ENCODE results near the gene PGBD5. TPM values are rescaled to one million over a fixed set of nuclear protein-coding genes. Genes with fewer than 3 reads are reported as not detected.

Gene PGBD5
- total and polyA plus RNA-seq, 2 of the 13 experiments (the other 11 are each of a cell fraction or from before 2014, with no cell fraction given): 0.04 to 0.13 TPM

GRCh38 chr1:230333590-230334446 is 92.3 kb downstream of the PGBD5 start:
- Histone ChIP-seq H3K27ac (ENCODE audit: extremely low read length, insufficient read depth, low read length) (no peak overlapping the region), H3K9me3 (ENCODE audit: low read length) (no peaks in the 10 kb centered on the region), H2AFZ (ENCODE audit: low read length) (no peak overlapping the region), H3K79me2 (ENCODE audit: insufficient read depth, low read length) (no peaks in the 10 kb centered on the region), H4K20me1 (ENCODE audit: insufficient read depth, low read length) (no peaks in the 10 kb centered on the region), H3K4me3 (replicated peaks in 1 of 3; ENCODE audit: insufficient read depth in 1 of 3, low read depth in 2 of 3, low read length in 3 of 3) (no peak overlapping the region), H3K9ac (ENCODE audit: insufficient read depth, low read depth, low read length) (no peak overlapping the region), H3K36me3 (replicated peaks in 1 of 2; ENCODE audit: control insufficient read depth in 1 of 2, insufficient read depth in 2 of 2, low read length in 2 of 2) (no peaks in the 10 kb centered on the region), H3K27me3 (ENCODE audit: control insufficient read depth in 1 of 2, insufficient read depth in 2 of 2, low read length in 2 of 2) (0 out of 5 replicates have a peak, but pooled peaks cover 0 to 7% of the 10 kb centered on the region in 2 experiments), H3K4me2 (ENCODE audit: low read depth, low read length) (no peak overlapping the region), H3K4me1 (ENCODE audit: insufficient read depth, low read length) (no peaks in the 10 kb centered on the region)
- in situ Hi-C loops (cut with HindIII; ENCODE audit: extremely low pct_ligation_motif_present, low pct_unique_long_range_greater_than_20kb) (no loop called here), intact Hi-C loops (cut with micrococcal nuclease; ENCODE audit: unreplicated experiment) (no loop called here)
- no TSS peak for BruUV-seq (replicated peaks)
- no peak for FAIRE-seq
- no peak for ATAC-seq
- ChIA-PET CTCF (ENCODE audit: low intra/inter-chr PET ratio, low total read pairs) (no interaction called here), POLR2A (no interaction called here)
- WGBS (ENCODE audit: low lambda C conversion rate): 59% methylated on average over 20 of the region's 20 CpGs
- no peak for DNase-seq (ENCODE audit: low spot score)
- no peak for TF ChIP-seq ETS1 (CRISPR knock-in tag; IDR thresholded peaks at IDR 0.05)
- TF ChIP-seq GATAD2A (CRISPR knock-in tag; IDR thresholded peaks at IDR 0.05): no peak
- no peak for TF ChIP-seq ZNF549 (CRISPR knock-in tag; IDR thresholded peaks at IDR 0.05)
- no peak for TF ChIP-seq SALL1 (CRISPR knock-in tag; IDR thresholded peaks at IDR 0.05)
- TF ChIP-seq NCOA5 (CRISPR knock-in tag; IDR thresholded peaks at IDR 0.05): no peak
- no peak for TF ChIP-seq MTA1 (CRISPR knock-in tag; IDR thresholded peaks at IDR 0.05; ENCODE audit: borderline replicate concordance)
- TF ChIP-seq ZFP36 (IDR thresholded peaks at IDR 0.05; ENCODE audit: borderline replicate concordance, low read depth, low read length, partially characterized antibody): no peak
- TF ChIP-seq, protein P1, sequence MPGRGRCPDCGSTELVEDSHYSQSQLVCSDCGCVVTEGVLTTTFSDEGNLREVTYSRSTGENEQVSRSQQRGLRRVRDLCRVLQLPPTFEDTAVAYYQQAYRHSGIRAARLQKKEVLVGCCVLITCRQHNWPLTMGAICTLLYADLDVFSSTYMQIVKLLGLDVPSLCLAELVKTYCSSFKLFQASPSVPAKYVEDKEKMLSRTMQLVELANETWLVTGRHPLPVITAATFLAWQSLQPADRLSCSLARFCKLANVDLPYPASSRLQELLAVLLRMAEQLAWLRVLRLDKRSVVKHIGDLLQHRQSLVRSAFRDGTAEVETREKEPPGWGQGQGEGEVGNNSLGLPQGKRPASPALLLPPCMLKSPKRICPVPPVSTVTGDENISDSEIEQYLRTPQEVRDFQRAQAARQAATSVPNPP (CRISPR knock-in tag; IDR thresholded peaks at IDR 0.05): no peak
- TF ChIP-seq MZF1 (CRISPR knock-in tag; IDR thresholded peaks at IDR 0.05; ENCODE audit: borderline replicate concordance): no peak
- TF ChIP-seq, protein P2, sequence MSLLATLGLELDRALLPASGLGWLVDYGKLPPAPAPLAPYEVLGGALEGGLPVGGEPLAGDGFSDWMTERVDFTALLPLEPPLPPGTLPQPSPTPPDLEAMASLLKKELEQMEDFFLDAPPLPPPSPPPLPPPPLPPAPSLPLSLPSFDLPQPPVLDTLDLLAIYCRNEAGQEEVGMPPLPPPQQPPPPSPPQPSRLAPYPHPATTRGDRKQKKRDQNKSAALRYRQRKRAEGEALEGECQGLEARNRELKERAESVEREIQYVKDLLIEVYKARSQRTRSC (CRISPR knock-in tag; IDR thresholded peaks at IDR 0.05; ENCODE audit: low read depth): no peak
- TF ChIP-seq BATF2 (CRISPR knock-in tag; IDR thresholded peaks at IDR 0.05): no peak
- no peak for TF ChIP-seq ZNF503 (CRISPR knock-in tag; IDR thresholded peaks at IDR 0.05)
- no peak for TF ChIP-seq DBP (CRISPR knock-in tag; IDR thresholded peaks at IDR 0.05; ENCODE audit: not compliant biosample characterization)
- TF ChIP-seq, protein P3, sequence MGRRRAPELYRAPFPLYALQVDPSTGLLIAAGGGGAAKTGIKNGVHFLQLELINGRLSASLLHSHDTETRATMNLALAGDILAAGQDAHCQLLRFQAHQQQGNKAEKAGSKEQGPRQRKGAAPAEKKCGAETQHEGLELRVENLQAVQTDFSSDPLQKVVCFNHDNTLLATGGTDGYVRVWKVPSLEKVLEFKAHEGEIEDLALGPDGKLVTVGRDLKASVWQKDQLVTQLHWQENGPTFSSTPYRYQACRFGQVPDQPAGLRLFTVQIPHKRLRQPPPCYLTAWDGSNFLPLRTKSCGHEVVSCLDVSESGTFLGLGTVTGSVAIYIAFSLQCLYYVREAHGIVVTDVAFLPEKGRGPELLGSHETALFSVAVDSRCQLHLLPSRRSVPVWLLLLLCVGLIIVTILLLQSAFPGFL (CRISPR knock-in tag; IDR thresholded peaks at IDR 0.05): no peak
